ENCODE results near the gene NLE1. TPM values are rescaled to one million over a fixed set of nuclear protein-coding genes. Genes with fewer than 3 reads are reported as not detected.
"Not testable (repeated sequence)": the region's sequence is repeated elsewhere in the genome, so short reads cannot be mapped to it uniquely, and the experiment has no call there.

The NLE1 gene
- total RNA-seq, 6 donors from 2014 or later = 6.7 to 14.6 (median 11.1) TPM

DNA sequence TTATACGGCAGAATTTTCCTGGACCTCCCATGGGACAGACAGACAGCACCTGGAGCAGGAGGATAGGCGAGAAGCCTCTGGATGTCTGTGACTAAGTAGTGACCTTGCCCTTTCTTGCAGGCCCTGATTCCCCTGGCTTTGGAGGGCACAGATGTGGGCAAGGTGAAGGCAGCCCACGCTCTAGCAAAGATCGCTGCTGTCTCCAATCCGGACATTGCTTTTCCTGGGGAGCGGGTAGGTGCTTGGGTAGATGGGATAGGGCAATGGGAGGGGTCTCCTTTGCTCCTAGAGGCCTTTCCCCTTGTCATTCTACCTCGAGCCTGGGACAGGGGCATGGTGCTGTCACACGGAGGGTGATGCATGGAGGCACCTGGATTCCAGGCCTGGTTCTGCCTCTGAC is 34.8 kb upstream of the NLE1 start:
- Histone ChIP-seq H3K27ac (no peak overlapping the region), H3K4me1 (peaks cover 0 to 3% (median under 1%) of the 10 kb centered on the region in 4 donors), H3K4me3 (no peak overlapping the region), H3K36me3 (no peaks in the 10 kb centered on the region), H3K9me3 (no peaks in the 10 kb centered on the region), H3K27me3 (no peaks in the 10 kb centered on the region)
- WGBS, 2 donors = 71 to 88% methylated on average over 3 to 8 of the region's 8 CpGs
- ATAC-seq (ENCODE audit: low FRiP score in 2 of 2) (no peak), DNase-seq (no peak)
- no peak for TF ChIP-seq CTCF (IDR thresholded peaks at IDR 0.05)
- TF ChIP-seq POLR2A (IDR thresholded peaks at IDR 0.05) = no peak
- TF ChIP-seq POLR2AphosphoS5 (IDR thresholded peaks at IDR 0.05) = no peak
- no peak for TF ChIP-seq EP300 (IDR thresholded peaks at IDR 0.05)

- DNase-seq (no peak), ATAC-seq (ENCODE audit: low FRiP score in 2 of 2) (peak in 1 of 2 donors; percentile 35)
- TF ChIP-seq EP300 (IDR thresholded peaks at IDR 0.05) (no peak), CTCF (IDR thresholded peaks at IDR 0.05) (no peak), POLR2AphosphoS5 (IDR thresholded peaks at IDR 0.05) (no peak), POLR2A (IDR thresholded peaks at IDR 0.05) (no peak)
- H3K27me3 ChIP-seq = no peaks in the 10 kb centered on the region
- H3K4me1 ChIP-seq = peaks cover 0 to 10% (median 7%) of the 10 kb centered on the region in 4 donors
- H3K27ac ChIP-seq = no peak overlapping the region
- no peaks in the 10 kb centered on the region for H3K36me3 ChIP-seq
- no peaks in the 10 kb centered on the region for H3K9me3 ChIP-seq
- H3K4me3 ChIP-seq = no peak overlapping the region
- 94 to 96% methylated on average over 8 to 9 of the region's 9 CpGs for WGBS, 2 donors
Measured at GRCh38 chr17:35175638-35176415, 33.7 kb upstream of the NLE1 start.

- no peak overlapping the region for H3K4me3 ChIP-seq
- WGBS, 2 donors = 89 to 91% methylated on average over 2 of the region's 2 CpGs
- no peaks in the 10 kb centered on the region for H3K9me3 ChIP-seq
- TF ChIP-seq CTCF (IDR thresholded peaks at IDR 0.05) (no peak), POLR2AphosphoS5 (IDR thresholded peaks at IDR 0.05) (no peak), POLR2A (IDR thresholded peaks at IDR 0.05) (no peak), EP300 (IDR thresholded peaks at IDR 0.05) (no peak)
- H3K36me3 ChIP-seq = no peaks in the 10 kb centered on the region
- H3K27ac ChIP-seq = no peak overlapping the region
- no peak for ATAC-seq (ENCODE audit: low FRiP score in 2 of 2)
- peaks cover 0 to 10% (median 7%) of the 10 kb centered on the region in 4 donors for H3K4me1 ChIP-seq
- H3K27me3 ChIP-seq = no peaks in the 10 kb centered on the region
- DNase-seq = no peak
Measured at GRCh38 chr17:35174835-35175334, 32.8 kb upstream of the NLE1 start.

DNA sequence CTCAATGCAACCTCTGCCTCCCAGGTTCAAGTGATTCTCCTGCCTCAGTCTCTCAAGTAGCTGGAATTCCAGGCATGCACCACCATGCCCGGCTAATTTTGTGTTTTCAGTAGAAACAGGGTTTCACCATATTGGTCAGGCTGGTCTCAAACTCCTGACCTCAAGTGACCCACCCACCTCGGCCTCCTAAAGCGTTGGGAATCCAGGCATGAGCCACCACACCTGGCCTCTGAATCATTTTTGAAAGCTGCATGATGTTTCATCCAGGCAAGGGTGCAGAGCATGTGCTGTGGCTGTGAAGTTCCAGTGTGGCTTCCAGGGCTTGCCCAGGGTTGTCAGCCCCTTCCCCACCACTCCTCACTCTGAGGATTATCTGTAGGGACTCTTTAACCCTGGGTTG is 30.2 kb upstream of the NLE1 start:
- DNase-seq; H3K9me3 ChIP-seq; H3K27me3 ChIP-seq; H3K36me3 ChIP-seq; H3K27ac ChIP-seq; ATAC-seq (ENCODE audit: low FRiP score in 2 of 2); H3K4me3 ChIP-seq: not testable (repeated sequence)
- peaks cover 0 to 10% (median 7%) of the 10 kb centered on the region in 4 donors for H3K4me1 ChIP-seq
- 77 to 97% methylated on average over 3 of the region's 3 CpGs for WGBS, 2 donors

DNA sequence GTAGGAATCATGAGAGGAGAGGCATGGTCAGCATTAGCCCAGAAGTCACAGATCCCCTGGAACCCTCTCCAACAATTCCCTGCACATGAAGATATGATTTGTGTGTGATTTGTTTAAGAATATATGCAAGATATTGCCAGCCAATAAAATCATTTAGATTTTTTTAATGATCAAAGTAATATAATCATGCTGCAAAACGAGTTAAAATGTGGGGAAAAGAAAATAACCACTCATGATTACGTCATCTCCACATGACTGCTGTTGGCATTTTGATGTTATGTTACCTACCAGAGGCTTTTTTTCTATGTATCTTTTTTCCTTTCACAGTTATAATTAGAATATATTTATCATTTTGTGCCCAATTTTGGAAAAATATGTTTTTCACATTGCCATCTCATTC is 29.7 kb upstream of the NLE1 start:
- WGBS, 2 donors = 38 to 40% methylated on average over 2 of the region's 2 CpGs
- H3K27ac ChIP-seq = no peak overlapping the region
- H3K4me3 ChIP-seq = no peak overlapping the region
- peaks cover 0 to 10% (median 7%) of the 10 kb centered on the region in 4 donors for H3K4me1 ChIP-seq
- no peaks in the 10 kb centered on the region for H3K27me3 ChIP-seq
- no peak for TF ChIP-seq POLR2AphosphoS5 (IDR thresholded peaks at IDR 0.05)
- no peak for TF ChIP-seq CTCF (IDR thresholded peaks at IDR 0.05)
- no peak for TF ChIP-seq POLR2A (IDR thresholded peaks at IDR 0.05)
- no peak for TF ChIP-seq EP300 (IDR thresholded peaks at IDR 0.05)
- no peak for DNase-seq
- no peak for ATAC-seq (ENCODE audit: low FRiP score in 2 of 2)
- H3K36me3 ChIP-seq = no peaks in the 10 kb centered on the region
- no peaks in the 10 kb centered on the region for H3K9me3 ChIP-seq

Data from upper lobe of left lung (tissue), 6 donors.